A549 (cell line): ENCODE results near the gene SPPL3. TPM values are rescaled to one million over a fixed set of nuclear protein-coding genes. Genes with fewer than 3 reads are reported as not detected.

Experiments used
- ATAC-seq, 2 experiments: fragments of 200-7000 bp in 1 of 2; fragments of >200 bp in 1 of 2; cut with Nextera tagmentation in 1 of 2; cut with Tn5 transposase in 1 of 2; 3 replicates each; pipeline versions ENCODE4 v1.8.0 to v1.9.1; 2018 to 2020; ENCODE audit warnings: mild to moderate bottlenecking in 1 of 2, moderate library complexity in 1 of 2
- CTCF ChIA-PET: fragments of 300-600 bp; sonication (Branson Sonifier 250); formaldehyde crosslinking; extraction: SDS; loops from one replicate; lab custom pipeline; 2021; ENCODE audit warnings: antibody characterized with exemption, inconsistent platforms; lab: Yijun Ruan, JAX
- POLR2A ChIA-PET: fragments of 350-600 bp; formaldehyde crosslinking; extraction: SDS; loops from one replicate; lab custom pipeline; 2021; ENCODE audit warnings: antibody characterized with exemption, inconsistent platforms; lab: Yijun Ruan, JAX
- DNase-seq, 2 experiments: peaks; one replicate each; pipeline versions ENCODE4 v3.0.0 to v3.0.0-alpha.2; 2011 to 2016; ENCODE audit warnings: low read depth in 1 of 2, low spot score in 1 of 2
- FAIRE-seq: peaks from 2 replicates; lab custom pipeline; 2011; peaks lifted over from hg19 to GRCh38; lab: Jason Lieb, UNC
- H3K27ac ChIP-seq, 2 experiments: fragments of >200 bp; sonication (Bioruptor Twin); formaldehyde crosslinking; 3 replicates each; pipeline ENCODE4 v1.5.1; 2016 to 2017
- H3K4me1 ChIP-seq: fragments of >200 bp; sonication (Bioruptor Twin); formaldehyde crosslinking; 3 replicates; pipeline ENCODE4 v1.6.1; 2016
- H3K4me2 ChIP-seq: fragments of >200 bp; sonication (Bioruptor Twin); formaldehyde crosslinking; 3 replicates; pipeline ENCODE4 v1.6.1; 2016
- H3K4me3 ChIP-seq: fragments of >200 bp; sonication (Bioruptor Twin); formaldehyde crosslinking; 3 replicates; pipeline ENCODE4 v1.5.1; 2016
- H3K9me3 ChIP-seq: fragments of >200 bp; sonication (Bioruptor Twin); formaldehyde crosslinking; 3 replicates; pipeline ENCODE4 v1.6.1; 2016
- BHLHE40 ChIP-seq: IDR thresholded peaks from 2 replicates; pipeline ENCODE4 v1.6.1; 2012; ENCODE audit warnings: low read depth, low read length, inconsistent platforms
- CEBPB ChIP-seq, 2 experiments: fragments of >200 bp in 1 of 2; sonication (Bioruptor Twin) in 1 of 2; formaldehyde crosslinking in 1 of 2; IDR thresholded peaks; 2 replicates each; pipeline ENCODE4 v1.6.1; 2012 to 2016
- EHMT2 ChIP-seq: fragments of 200-600 bp; sonication (generic); IDR thresholded peaks from 2 replicates; pipeline ENCODE4 v1.6.1; 2016; ENCODE audit warnings: antibody characterized with exemption, low read depth, mild to moderate bottlenecking, moderate library complexity
- FOSB ChIP-seq: fragments of 250-450 bp; sonication (Bioruptor Pico); IDR thresholded peaks from 2 replicates; pipeline ENCODE4 v1.5.0; 2020; ENCODE audit warnings: mild to moderate bottlenecking, moderate library complexity
- FOXS1 ChIP-seq: fragments of 250-450 bp; sonication (Bioruptor Pico); IDR thresholded peaks from 2 replicates; pipeline ENCODE4 v1.5.0; 2020; ENCODE audit warnings: mild to moderate bottlenecking, moderate library complexity
- GATA3 ChIP-seq: IDR thresholded peaks from 2 replicates; pipeline ENCODE4 v1.6.1; 2012; ENCODE audit warnings: borderline replicate concordance
- HEYL ChIP-seq: fragments of 250-450 bp; sonication (Bioruptor Pico); IDR thresholded peaks from 2 replicates; pipeline ENCODE4 v1.8.0; 2021; ENCODE audit warnings: mild to moderate bottlenecking, moderate library complexity
- HOXB5 ChIP-seq: fragments of 250-450 bp; sonication (Bioruptor Pico); IDR thresholded peaks from 2 replicates; pipeline ENCODE4 v1.5.0; 2020; ENCODE audit warnings: mild to moderate bottlenecking, moderate library complexity
- JUNB ChIP-seq: fragments of >200 bp; sonication (Bioruptor Twin); formaldehyde crosslinking; IDR thresholded peaks from 2 replicates; pipeline ENCODE4 v1.6.1; 2016
- MYC ChIP-seq: IDR thresholded peaks from 2 replicates; pipeline ENCODE4 v1.6.1; 2012; ENCODE audit warnings: mild to moderate bottlenecking, inconsistent platforms, low read length, improper control_type of control experiment, borderline replicate concordance
- NFE2L2 ChIP-seq: fragments of 150-350 bp; conservative IDR thresholded peaks from 2 replicates; pipeline ENCODE4 v1.6.1; 2014; ENCODE audit warnings: low read length
- NPAS2 ChIP-seq: fragments of 250-450 bp; sonication (Bioruptor Pico); IDR thresholded peaks from 2 replicates; pipeline ENCODE4 v1.8.0; 2022; ENCODE audit warnings: mild to moderate bottlenecking, moderate library complexity, borderline replicate concordance
- POLR2AphosphoS2 ChIP-seq: conservative IDR thresholded peaks from 2 replicates; pipeline ENCODE4 v1.6.1; 2012; ENCODE audit warnings: low read length, improper control_type of control experiment, inconsistent platforms
- RCOR1 ChIP-seq: fragments of 150-350 bp; IDR thresholded peaks from 2 replicates; pipeline ENCODE4 v1.6.1; 2014; ENCODE audit warnings: antibody characterized with exemption, low read length, low read depth
- SREBF2 ChIP-seq: fragments of 450-650 bp; IDR thresholded peaks from 2 replicates; pipeline ENCODE4 v1.6.1; 2014; ENCODE audit warnings: mild to moderate bottlenecking, moderate library complexity
- TFCP2L1 ChIP-seq: fragments of 250-450 bp; sonication (Bioruptor Pico); IDR thresholded peaks from 2 replicates; pipeline ENCODE4 v1.5.0; 2021; ENCODE audit warnings: mild to moderate bottlenecking
- TP53 ChIP-seq: fragments of 250-450 bp; sonication (Bioruptor Pico); IDR thresholded peaks from 2 replicates; pipeline ENCODE4 v1.5.0; 2021; ENCODE audit warnings: mild to moderate bottlenecking, moderate library complexity
- ZC3H11A ChIP-seq: fragments of 450-650 bp; IDR thresholded peaks from 2 replicates; pipeline ENCODE4 v1.6.1; 2014; ENCODE audit warnings: antibody characterized with exemption, mild to moderate bottlenecking
- ZSCAN20 ChIP-seq: fragments of 250-450 bp; sonication (Bioruptor Pico); IDR thresholded peaks from 2 replicates; pipeline ENCODE4 v1.8.0; 2022; ENCODE audit warnings: mild to moderate bottlenecking, moderate library complexity
- WGBS: methylation state at CpG from one replicate; pipeline ENCODE4 v1.1.6; 2017; ENCODE audit errors: missing lambda C conversion rate; 5-methylcytosine and 5-hydroxymethylcytosine counted together
- polyA plus RNA-seq, 4 experiments: library from polyadenylated mRNA; depleted of rRNA in 3 of 4; stranded (reverse); fragments of >200 nt; fragmentation: RNase III in 1 of 4; extraction: RNeasy Plus Mini Kit Qiagen cat#74134 plus additional on column Dnase treatment in 1 of 4; gene quantifications; 2 replicates in 3 of 4; 3 replicates in 1 of 4; pipeline ENCODE4 v1.2.3, GENCODE V29; 2011 to 2017
- TF ChIP-seq, protein P1 (sequence below): fragments of 250-450 bp; sonication (Bioruptor Pico); IDR thresholded peaks from 2 replicates; pipeline ENCODE4 v1.5.0; 2020; ENCODE audit warnings: low read depth, mild to moderate bottlenecking, moderate library complexity
- TF ChIP-seq, protein P2 (sequence below): IDR thresholded peaks from 2 replicates; pipeline ENCODE4 v1.6.1; 2012; ENCODE audit warnings: low read depth, borderline replicate concordance
- TF ChIP-seq, protein P3 (sequence below): fragments of >200 bp; sonication (Bioruptor Twin); formaldehyde crosslinking; IDR thresholded peaks from 3 replicates; pipeline ENCODE4 v1.6.1; 2016

SPPL3 gene
- polyA plus RNA-seq, 2 of the 4 experiments (the other 2 are of a cell fraction) = 25.0 to 26.6 TPM

DNA sequence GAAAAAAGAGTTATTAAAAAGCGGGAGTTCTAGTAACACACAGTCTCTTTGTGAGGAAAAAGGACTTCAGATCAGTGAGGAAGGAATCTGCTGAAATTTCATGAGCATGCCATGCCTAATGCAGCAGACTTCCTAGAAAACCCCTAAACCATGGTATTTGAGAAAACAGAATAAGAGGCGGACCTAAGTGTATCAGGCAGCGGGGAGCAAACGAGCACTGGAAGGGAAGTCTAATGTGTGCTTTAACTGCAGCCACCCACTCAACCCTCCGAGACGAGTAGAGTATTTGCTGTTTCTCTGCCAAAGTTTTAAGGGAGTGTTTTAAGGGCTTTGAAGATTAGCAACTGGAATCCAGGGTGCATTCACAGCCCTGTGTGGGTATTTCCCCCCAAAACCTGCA, 142.1 kb downstream of the SPPL3 start:
- no peak for FAIRE-seq
- POLR2A ChIA-PET = no interaction called here
- WGBS = 94% methylated on average over 6 of the region's 6 CpGs
- no peak for TF ChIP-seq POLR2AphosphoS2
- TF ChIP-seq ZC3H11A = no peak
- no peak for TF ChIP-seq EHMT2
- no peak for TF ChIP-seq CEBPB (IDR thresholded peaks at IDR 0.05)
- TF ChIP-seq MYC = no peak
- TF ChIP-seq, protein P1, sequence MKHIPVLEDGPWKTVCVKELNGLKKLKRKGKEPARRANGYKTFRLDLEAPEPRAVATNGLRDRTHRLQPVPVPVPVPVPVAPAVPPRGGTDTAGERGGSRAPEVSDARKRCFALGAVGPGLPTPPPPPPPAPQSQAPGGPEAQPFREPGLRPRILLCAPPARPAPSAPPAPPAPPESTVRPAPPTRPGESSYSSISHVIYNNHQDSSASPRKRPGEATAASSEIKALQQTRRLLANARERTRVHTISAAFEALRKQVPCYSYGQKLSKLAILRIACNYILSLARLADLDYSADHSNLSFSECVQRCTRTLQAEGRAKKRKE (CRISPR knock-in tag) = no peak
- no peak for TF ChIP-seq ZSCAN20
- no peak for TF ChIP-seq TFCP2L1 (CRISPR knock-in tag)
- TF ChIP-seq GATA3 = no peak
- no peak for TF ChIP-seq JUNB
- TF ChIP-seq, all 56 proteins: peak for 0
- no peak for ATAC-seq
- Histone ChIP-seq H3K9me3 (no peaks in the 10 kb centered on the region), H3K4me3 (no peak overlapping the region), H3K4me1 (no peaks in the 10 kb centered on the region), H3K4me2 (no peak overlapping the region), H3K27ac (no peak overlapping the region)
- CTCF ChIA-PET = interaction anchor here (0.7 to 1.5 kb wide), 5 partner anchors 16 to 204 kb away, joined by 3 read pairs; no protein-coding TSS in a partner anchor
- no peak for DNase-seq

DNA sequence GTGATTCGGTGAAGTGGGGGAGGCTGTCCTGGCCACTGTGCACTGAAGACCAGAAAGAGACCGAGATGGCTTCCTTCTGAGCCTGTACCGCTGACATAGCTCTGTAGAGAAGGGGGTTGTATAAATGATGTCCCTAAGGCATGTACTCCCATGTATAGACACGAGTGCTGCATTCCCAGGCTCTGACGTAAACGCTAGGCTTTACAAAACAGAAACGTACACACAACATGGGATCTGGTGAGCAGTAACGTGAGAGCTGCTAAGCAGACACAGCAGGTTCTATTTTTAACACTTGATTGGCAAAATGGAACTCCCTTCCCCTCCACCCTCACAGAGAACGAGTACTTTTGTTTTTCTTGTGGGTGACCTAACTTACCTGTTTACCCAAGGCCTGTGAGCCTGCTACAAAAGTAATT, 142.6 kb downstream of the SPPL3 start:
- POLR2A ChIA-PET = no interaction called here
- ATAC-seq = no peak
- H3K9me3 ChIP-seq = no peaks in the 10 kb centered on the region
- no peak for FAIRE-seq
- no peak overlapping the region for H3K4me2 ChIP-seq
- CTCF ChIA-PET = interaction anchor here (0.7 to 1.5 kb wide), 5 partner anchors 17 to 205 kb away, joined by 3 read pairs; no protein-coding TSS in a partner anchor
- H3K4me1 ChIP-seq = no peaks in the 10 kb centered on the region
- WGBS = 91% methylated on average over 9 of the region's 9 CpGs
- DNase-seq = no peak
- no peak overlapping the region for H3K27ac ChIP-seq
- H3K4me3 ChIP-seq = no peak overlapping the region
- no peak for TF ChIP-seq NPAS2 (CRISPR knock-in tag)
- TF ChIP-seq, protein P2, sequence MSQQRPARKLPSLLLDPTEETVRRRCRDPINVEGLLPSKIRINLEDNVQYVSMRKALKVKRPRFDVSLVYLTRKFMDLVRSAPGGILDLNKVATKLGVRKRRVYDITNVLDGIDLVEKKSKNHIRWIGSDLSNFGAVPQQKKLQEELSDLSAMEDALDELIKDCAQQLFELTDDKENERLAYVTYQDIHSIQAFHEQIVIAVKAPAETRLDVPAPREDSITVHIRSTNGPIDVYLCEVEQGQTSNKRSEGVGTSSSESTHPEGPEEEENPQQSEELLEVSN = no peak
- TF ChIP-seq POLR2AphosphoS2 = no peak
- TF ChIP-seq, protein P3, sequence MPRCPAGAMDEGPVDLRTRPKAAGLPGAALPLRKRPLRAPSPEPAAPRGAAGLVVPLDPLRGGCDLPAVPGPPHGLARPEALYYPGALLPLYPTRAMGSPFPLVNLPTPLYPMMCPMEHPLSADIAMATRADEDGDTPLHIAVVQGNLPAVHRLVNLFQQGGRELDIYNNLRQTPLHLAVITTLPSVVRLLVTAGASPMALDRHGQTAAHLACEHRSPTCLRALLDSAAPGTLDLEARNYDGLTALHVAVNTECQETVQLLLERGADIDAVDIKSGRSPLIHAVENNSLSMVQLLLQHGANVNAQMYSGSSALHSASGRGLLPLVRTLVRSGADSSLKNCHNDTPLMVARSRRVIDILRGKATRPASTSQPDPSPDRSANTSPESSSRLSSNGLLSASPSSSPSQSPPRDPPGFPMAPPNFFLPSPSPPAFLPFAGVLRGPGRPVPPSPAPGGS = no peak
- TF ChIP-seq SREBF2 = no peak
- TF ChIP-seq FOSB (CRISPR knock-in tag) = no peak

DNA sequence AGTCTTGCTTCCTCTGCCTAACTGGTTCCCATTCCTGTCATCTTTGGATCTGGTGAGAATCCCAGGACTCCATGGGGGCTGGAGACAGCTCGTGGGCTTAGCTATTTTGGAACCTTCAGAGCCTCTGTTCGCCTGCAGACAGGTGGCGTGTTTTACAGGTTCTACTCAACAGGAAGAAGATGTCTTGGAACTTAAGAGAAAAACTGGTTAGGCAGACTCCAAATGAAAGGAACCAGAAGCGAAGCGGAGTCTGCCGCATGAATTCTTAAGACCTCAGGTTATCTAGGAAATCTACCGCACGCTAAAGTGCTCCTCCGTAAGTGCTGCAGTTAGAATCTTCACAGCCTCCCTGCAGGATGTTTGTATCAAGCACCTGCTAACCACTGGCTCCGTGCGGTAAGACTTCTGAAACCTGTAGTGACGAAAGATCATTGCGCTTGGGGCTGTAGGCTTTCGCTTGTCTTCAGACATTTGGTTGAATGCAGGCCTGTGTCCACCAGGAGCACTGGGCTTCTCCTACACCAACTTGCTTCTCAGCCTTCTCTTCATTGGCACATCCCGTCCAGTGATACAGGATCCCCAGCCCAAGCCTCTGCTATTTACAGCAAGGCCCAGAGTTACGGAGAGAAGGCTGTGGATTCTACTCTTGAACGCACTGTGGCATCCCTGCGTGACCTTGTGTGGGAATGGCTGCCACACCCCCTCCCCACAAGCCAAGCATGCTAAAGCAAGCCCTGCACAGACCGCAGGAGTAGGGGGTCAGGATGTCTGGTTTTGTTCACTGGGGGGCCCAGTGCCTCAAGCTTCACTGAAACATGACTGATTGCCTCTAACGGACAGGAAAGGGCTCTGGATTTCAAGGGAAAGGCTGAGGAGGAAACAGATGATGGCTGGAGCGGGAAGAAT, 143.6 kb downstream of the SPPL3 start:
- H3K27ac ChIP-seq = no peak overlapping the region
- FAIRE-seq (no peak), DNase-seq (no peak), ATAC-seq (no peak)
- H3K4me3 ChIP-seq = no peak overlapping the region
- CTCF ChIA-PET = interaction anchor here (1.5 kb wide), 1 partner anchor 114 kb away, joined by 3 read pairs; no protein-coding TSS in a partner anchor
- H3K4me2 ChIP-seq = no peak overlapping the region
- no peaks in the 10 kb centered on the region for H3K9me3 ChIP-seq
- WGBS = 87% methylated on average over 21 of the region's 21 CpGs
- TF ChIP-seq BHLHE40 = no peak
- TF ChIP-seq HEYL (CRISPR knock-in tag) = no peak
- no peak for TF ChIP-seq HOXB5 (CRISPR knock-in tag)
- TF ChIP-seq, protein P1 (CRISPR knock-in tag) = no peak
- TF ChIP-seq RCOR1 = no peak
- TF ChIP-seq NFE2L2 = no peak
- no peak for TF ChIP-seq TP53 (CRISPR knock-in tag)
- TF ChIP-seq FOXS1 = no peak
- POLR2A ChIA-PET = no interaction called here
- H3K4me1 ChIP-seq = no peaks in the 10 kb centered on the region
